HG02610 (cell line): ENCODE results near the gene TMEM25.
"Not testable (repeated sequence)": the region's sequence is repeated elsewhere in the genome, so short reads cannot be mapped to it uniquely, and the experiment has no call there.

Experiments
- ATAC-seq: cut with Tn5 transposase; IDR thresholded peaks from one replicate; pipeline ENCODE4 v1.9.1; 2021; ENCODE audit warnings: mild to moderate bottlenecking, moderate library complexity; ENCODE audit not compliant: unreplicated experiment

Gene TMEM25

DNA sequence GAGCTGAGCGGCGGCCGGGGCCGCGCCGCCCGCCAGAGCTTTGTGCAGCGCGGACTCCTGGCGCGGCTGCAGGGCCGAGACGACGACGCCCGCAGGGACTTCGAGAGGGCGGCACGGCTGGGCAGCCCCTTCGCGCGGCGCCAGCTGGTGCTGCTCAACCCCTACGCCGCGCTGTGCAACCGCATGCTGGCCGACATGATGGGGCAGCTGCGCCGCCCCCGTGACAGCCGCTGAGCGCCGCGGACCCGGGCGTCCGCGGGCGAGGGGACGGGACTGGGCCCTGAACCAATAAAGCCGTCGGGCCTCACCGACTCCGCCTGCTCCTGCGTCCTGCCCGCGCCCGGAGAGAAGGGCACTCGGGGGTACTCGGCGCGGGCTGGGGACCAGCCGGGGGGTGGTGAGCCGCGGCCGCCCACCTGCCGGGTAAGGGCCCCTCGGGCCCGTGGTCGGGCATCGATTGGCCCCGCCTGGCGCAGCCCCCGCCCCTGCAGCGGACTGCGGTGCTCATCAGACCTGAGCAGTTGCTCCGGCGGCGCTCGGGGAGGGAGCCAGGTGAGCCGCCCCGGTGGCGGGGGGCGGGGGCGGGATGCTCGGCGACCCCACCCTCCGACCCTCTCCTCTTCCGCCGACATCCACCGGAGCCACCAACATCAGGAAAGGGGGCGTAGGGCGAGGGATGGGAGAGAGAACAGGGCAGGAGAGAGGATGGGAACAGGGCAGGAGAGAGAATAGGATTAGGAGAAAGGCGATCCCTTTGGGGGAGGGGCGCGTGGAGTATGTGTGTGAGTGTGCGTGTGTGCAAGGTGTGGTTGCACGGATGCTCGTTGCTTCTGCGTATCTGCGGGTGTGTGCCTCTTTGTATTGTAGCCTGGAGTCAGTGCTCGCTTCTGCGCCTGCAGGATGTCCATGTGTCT lies at the start of gene TMEM25:
Gene TMEM25 (plus strand): TSS at position 510 of the 914 bp plus-strand sequence. CDS start 610 bp downstream, outside the sequence.
- ATAC-seq: peak; percentile 74

DNA sequence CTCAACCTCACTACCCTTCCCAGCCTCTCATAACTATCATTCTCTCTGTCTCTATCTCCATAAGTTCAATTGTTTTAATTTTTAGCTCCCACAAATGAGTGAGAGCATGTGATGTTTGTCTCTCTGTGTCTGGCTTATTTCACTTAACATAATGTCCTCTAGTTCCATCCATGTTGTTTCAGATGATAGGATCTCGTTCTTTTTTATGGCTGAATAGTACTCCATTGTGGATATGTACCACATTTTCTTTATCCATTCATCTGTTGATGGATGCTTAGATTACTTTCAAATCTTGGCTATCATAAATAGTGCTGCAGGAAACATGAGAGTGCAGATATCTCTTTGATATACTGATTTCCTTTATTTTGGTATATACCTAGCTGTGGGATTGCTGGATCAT lies 49.8 kb upstream of the TMEM25 start:
- not testable (repeated sequence) for ATAC-seq

DNA sequence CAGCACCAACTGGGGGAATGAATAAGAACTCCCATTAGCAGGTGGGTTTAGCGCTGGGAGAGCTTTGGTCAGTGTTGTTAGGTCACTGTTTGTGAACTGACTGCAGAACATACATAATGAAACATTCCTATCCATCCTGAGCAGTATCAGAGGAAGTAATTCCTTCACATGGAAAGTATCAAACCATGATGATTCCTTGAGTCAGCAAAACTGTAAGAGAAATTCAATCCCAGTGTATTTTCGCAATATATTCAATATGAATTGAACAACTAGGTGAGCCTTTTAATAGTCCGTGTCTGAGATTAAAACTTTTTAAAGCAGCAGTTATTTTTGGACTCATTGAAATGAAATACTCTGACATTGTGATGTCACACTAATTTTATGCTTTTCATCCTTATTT lies 46.6 kb upstream of the TMEM25 start:
- ATAC-seq: no peak

- ATAC-seq: no peak
Measured at GRCh38 chr11:118485273-118485672, 45.7 kb upstream of the TMEM25 start.

DNA sequence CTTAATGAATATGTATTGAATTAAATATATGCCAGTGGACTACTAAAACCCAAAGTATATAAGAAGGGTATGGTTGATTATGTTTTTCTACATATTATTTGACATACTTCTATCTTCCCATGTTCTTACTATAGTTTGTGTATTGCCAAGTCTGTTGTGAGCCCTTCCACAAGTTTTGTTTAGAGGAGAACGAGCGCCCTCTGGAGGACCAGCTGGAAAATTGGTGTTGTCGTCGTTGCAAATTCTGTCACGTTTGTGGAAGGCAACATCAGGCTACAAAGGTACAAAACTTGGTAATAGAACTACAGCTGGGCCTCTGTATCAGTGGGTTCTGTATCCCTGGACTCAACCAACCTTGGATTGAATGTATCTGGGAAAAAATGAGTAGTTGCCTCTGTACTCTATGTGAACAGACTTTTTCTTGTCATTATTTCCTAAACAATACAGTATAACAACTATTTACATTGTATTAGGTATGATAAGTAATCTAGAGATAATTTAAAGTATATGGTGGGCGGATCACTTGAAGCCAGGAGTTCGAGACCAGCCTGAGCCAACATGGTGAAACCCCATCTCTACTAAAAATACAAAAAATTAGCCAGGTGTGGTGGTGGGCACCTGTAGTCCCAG lies 42.4 kb upstream of the TMEM25 start:
- ATAC-seq: no peak

DNA sequence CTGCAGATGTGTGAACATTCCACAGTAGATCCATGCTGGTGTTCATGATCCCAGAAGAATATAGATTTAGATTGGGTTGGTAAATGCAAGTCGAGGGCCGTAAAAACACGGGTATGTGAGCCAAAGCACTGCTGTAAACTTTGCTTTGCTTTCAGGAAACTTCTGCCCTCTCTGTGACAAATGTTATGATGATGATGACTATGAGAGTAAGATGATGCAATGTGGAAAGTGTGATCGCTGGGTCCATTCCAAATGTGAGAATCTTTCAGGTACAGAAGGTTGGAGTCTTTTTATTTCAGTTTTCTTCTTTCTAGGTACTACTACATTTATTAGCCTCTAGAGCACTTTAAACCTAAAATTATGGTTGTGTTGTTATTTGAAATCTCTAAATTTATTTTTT lies 40.0 kb upstream of the TMEM25 start:
- ATAC-seq: no peak

DNA sequence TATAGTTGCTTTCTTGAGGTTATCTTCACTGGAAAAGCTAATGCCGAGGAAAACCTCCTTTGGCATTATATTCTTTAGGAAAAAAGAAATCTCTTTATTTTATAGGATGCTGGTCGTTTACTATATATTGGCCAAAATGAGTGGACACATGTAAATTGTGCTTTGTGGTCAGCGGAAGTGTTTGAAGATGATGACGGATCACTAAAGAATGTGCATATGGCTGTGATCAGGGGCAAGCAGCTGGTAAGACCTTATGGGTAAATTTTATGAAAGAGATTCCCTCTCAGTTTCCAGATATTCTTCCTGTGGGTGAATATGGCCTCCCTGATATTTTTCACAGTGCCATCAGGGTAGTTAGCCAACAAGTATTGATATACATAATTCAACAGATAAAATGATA lies 33.2 kb upstream of the TMEM25 start:
- no peak for ATAC-seq

- no peak for ATAC-seq
Measured at GRCh38 chr11:118503216-118503615, 27.8 kb upstream of the TMEM25 start.

- no peak for ATAC-seq
Measured at GRCh38 chr11:118511601-118512000, 19.4 kb upstream of the TMEM25 start.

GRCh38 chr11:118514103-118514502 lies 16.9 kb upstream of the TMEM25 start:
- no peak for ATAC-seq

DNA sequence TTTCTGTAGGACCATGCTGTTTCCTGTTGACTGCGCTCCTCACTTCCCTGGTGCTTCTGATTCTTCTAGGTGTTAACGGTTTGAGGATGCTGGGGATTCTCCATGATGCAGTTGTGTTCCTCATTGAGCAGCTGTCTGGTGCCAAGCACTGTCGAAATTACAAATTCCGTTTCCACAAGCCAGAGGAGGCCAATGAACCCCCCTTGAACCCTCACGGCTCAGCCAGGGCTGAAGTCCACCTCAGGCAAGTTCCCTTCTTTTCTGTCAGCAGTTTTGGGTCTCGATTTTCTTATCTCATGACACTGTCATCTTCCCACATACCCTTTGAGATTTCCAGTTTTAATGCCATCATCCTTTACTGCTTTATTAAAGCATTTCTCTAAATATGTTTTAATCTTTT lies 11.4 kb upstream of the TMEM25 start:
- ATAC-seq: no peak

- no peak for ATAC-seq
Measured at GRCh38 chr11:118521892-118522311, 9.1 kb upstream of the TMEM25 start.

- ATAC-seq: no peak
Measured at GRCh38 chr11:118522571-118523072, 8.4 kb upstream of the TMEM25 start.

DNA sequence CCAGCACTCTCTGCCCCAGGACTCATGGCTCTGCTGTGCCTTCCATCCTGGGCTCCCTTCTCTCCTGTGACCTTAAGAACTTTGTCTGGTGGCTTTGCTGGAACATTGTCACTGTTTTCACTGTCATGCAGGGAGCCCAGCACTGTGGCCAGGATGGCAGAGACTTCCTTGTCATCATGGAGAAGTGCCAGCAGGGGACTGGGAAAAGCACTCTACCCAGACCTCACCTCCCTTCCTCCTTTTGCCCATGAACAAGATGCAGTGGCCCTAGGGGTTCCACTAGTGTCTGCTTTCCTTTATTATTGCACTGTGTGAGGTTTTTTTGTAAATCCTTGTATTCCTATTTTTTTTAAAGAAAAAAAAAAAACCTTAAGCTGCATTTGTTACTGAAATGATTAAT lies 6.6 kb upstream of the TMEM25 start:
- ATAC-seq: no peak

- ATAC-seq: no peak
Measured at GRCh38 chr11:118524757-118525470, 6.1 kb upstream of the TMEM25 start.

DNA sequence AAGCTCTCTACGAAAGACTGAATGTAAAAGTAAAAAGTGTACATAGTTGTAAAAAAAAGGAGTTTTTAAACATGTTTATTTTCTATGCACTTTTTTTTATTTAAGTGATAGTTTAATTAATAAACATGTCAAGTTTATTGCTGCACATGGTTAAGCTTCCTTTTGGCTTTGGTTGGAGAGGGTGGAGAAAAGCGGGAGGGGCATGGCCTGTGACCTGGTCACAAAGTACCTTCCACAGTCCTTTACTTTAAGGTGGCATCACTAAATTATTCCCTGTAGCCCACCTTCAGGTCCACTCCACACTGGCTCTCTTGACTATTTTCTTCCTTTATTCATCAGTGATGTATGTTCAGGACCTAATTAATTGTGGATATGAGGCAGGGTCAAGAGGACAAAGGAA lies 4.3 kb upstream of the TMEM25 start:
- no peak for ATAC-seq

DNA sequence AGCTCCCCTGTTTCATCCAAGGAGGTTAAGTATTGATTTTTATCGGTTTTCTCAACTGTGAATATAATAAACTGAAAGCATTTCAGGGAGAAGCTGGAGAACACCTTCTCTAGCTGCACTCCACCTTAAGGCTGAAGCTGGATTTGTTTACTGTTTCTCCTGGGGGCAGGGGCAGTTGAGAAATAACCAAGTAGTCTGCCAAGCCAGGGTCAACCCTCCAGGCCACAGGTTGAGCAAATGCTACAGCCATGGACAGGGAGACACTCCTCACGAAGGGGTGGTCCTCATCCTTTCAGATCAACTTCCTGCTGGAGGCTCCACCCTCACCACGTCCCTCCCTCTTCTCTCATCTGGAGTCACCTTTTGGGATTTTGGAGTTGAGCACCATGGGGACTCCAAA lies 3.9 kb upstream of the TMEM25 start, which contains the start of gene TTC36:
Gene TTC36 (plus strand): TSS at position 366 of the 400 bp plus-strand sequence. CDS start 21 bp downstream, at position 387.
- ATAC-seq: no peak

DNA sequence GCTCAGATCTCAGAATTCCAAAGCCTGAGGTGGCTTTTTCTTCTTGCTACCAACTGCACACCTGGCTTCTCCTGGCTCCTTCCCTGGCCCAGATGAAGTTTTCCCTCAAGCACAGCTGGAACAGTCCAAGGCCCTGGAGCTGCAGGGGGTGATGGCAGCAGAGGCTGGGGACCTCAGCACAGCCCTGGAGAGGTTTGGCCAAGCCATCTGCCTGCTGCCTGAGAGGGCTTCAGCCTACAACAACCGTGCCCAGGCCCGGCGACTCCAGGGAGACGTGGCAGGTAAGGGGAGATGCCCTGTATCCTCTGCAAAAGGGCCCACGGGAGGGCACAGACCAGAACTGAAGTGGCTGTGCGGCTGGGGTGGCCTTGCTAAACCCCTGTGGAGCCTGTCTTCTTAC lies 2.5 kb upstream of the TMEM25 start:
- no peak for ATAC-seq

- no peak for ATAC-seq
Measured at GRCh38 chr11:118529584-118530175, 1.3 kb upstream of the TMEM25 start.

DNA sequence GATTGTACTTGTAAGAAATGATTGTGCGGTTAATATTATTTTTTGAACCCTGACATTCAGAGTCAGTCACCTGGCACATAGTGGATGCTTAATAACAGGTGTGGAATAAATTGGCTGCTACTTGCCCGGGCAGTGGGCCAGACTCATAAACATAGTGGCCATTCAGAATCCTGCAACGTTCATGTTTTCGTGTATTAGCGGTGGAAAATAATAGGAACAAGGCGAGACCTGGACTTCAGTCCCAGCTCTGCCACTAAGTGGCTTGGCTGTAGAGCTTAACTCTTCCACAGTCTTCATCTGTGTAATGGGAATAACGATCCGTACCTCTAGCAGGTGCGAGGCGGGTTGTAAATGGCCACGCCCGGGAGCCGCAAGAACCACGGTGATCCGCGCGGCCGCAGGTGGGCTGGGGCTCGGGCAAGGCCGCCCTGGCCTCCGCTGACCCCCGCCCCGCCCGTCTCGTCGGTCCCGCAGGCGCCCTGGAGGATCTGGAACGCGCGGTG lies 761 bp upstream of the TMEM25 start:
- ATAC-seq: no peak
